ENCODE results near the gene MMP25. TPM values are rescaled to one million over a fixed set of nuclear protein-coding genes. Genes with fewer than 3 reads are reported as not detected.

The MMP25 gene
- total RNA-seq, 1 donor from 2014 or later: 0.89 TPM

GRCh38 chr16:3023669-3024478, 22.5 kb upstream of the MMP25 start, which contains the start of the genes HCFC1R1 and THOC6:
Gene HCFC1R1, minus strand, starts transcription at chr16:3023942. Its CDS starts 1 bp downstream, at chr16:3023941.
Gene THOC6, plus strand, starts transcription at chr16:3024035. Its CDS starts 292 bp downstream, at chr16:3024327.
- Histone ChIP-seq H4K20me1 (ENCODE audit: insufficient read depth, low read length) (peaks cover 32% of the 10 kb centered on the region), H3K4me1 (ENCODE audit: insufficient read depth, low read length) (peaks cover 27% of the 10 kb centered on the region), H2AFZ (ENCODE audit: low read depth, low read length) (no peak within 1 kb of the TSS), H3K79me2 (ENCODE audit: insufficient read depth, low read length) (peaks cover 5% of the 10 kb centered on the region), H3K36me3 (ENCODE audit: insufficient read depth, low read length) (no peaks in the 10 kb centered on the region), H3K27me3 (ENCODE audit: insufficient read depth, low read length) (peaks cover 4% of the 10 kb centered on the region), H3K27ac (ENCODE audit: low read depth, low read length) (peak within 1 kb of the TSS; percentile 100), H3K9me3 (ENCODE audit: insufficient read depth, low read depth, low read length) (peaks cover under 1% of the 10 kb centered on the region), H3K9ac (ENCODE audit: low read length) (peak within 1 kb of the TSS; percentile 99), H3K4me2 (ENCODE audit: low read length) (peak within 1 kb of the TSS; percentile 88), H3K4me3 (ENCODE audit: insufficient read depth, low read depth, low read length) (peak within 1 kb of the TSS; percentile 63)
- peak; percentile 94 for DNase-seq (ENCODE audit: low read depth)
- peaks cover 8% of the 10 kb centered on the region for H3K4me1 Mint-ChIP-seq (ENCODE audit: low read depth, unreplicated experiment)
- no peaks in the 10 kb centered on the region for H3K9me3 Mint-ChIP-seq (ENCODE audit: unreplicated experiment)
- H3K36me3 Mint-ChIP-seq (ENCODE audit: low read depth, unreplicated experiment): peaks cover 7% of the 10 kb centered on the region
- no peaks in the 10 kb centered on the region for H3K27me3 Mint-ChIP-seq (ENCODE audit: low read depth, unreplicated experiment)
- no peak for TF ChIP-seq EZH2 (IDR thresholded peaks at IDR 0.05; ENCODE audit: insufficient read depth, low read length)
- no peak for TF ChIP-seq CTCF (IDR thresholded peaks at IDR 0.05; ENCODE audit: insufficient read depth, low read depth, low read length)
- peak within 1 kb of the TSS; percentile 93 for H3K4me3 Mint-ChIP-seq (ENCODE audit: unreplicated experiment)
- no peak for FAIRE-seq
- peak within 1 kb of the TSS; percentile 100 for H3K27ac Mint-ChIP-seq (ENCODE audit: unreplicated experiment)

GRCh38 chr16:3025032-3026002, 21.0 kb upstream of the MMP25 start:
- Histone ChIP-seq H4K20me1 (ENCODE audit: insufficient read depth, low read length) (peaks cover 37% of the 10 kb centered on the region), H3K27me3 (ENCODE audit: insufficient read depth, low read length) (peaks cover 15% of the 10 kb centered on the region), H3K4me2 (ENCODE audit: low read length) (no peak overlapping the region), H3K36me3 (ENCODE audit: insufficient read depth, low read length) (no peaks in the 10 kb centered on the region), H3K79me2 (ENCODE audit: insufficient read depth, low read length) (peaks cover 5% of the 10 kb centered on the region), H3K4me1 (ENCODE audit: insufficient read depth, low read length) (peaks cover 31% of the 10 kb centered on the region), H3K9ac (ENCODE audit: low read length) (no peak overlapping the region), H3K9me3 (ENCODE audit: insufficient read depth, low read depth, low read length) (peaks cover 3% of the 10 kb centered on the region), H2AFZ (ENCODE audit: low read depth, low read length) (no peak overlapping the region), H3K4me3 (ENCODE audit: insufficient read depth, low read depth, low read length) (no peak overlapping the region), H3K27ac (ENCODE audit: low read depth, low read length) (no peak overlapping the region)
- Mint-ChIP-seq H3K9me3 (ENCODE audit: unreplicated experiment) (no peaks in the 10 kb centered on the region), H3K36me3 (ENCODE audit: low read depth, unreplicated experiment) (peaks cover 10% of the 10 kb centered on the region), H3K4me3 (ENCODE audit: unreplicated experiment) (peak overlapping the region; percentile 93), H3K27ac (ENCODE audit: unreplicated experiment) (no peak overlapping the region), H3K4me1 (ENCODE audit: low read depth, unreplicated experiment) (peaks cover 4% of the 10 kb centered on the region), H3K27me3 (ENCODE audit: low read depth, unreplicated experiment) (no peaks in the 10 kb centered on the region)
- no peak for FAIRE-seq
- TF ChIP-seq EZH2 (IDR thresholded peaks at IDR 0.05; ENCODE audit: insufficient read depth, low read length) (no peak), CTCF (IDR thresholded peaks at IDR 0.05; ENCODE audit: insufficient read depth, low read depth, low read length) (no peak)
- no peak for DNase-seq (ENCODE audit: low read depth)
